ENCODE measurements around the gene C19orf73.
"Not testable (repeated sequence)": the region's sequence is repeated elsewhere in the genome, so short reads cannot be mapped to it uniquely, and the experiment has no call there.

C19orf73 gene

DNA sequence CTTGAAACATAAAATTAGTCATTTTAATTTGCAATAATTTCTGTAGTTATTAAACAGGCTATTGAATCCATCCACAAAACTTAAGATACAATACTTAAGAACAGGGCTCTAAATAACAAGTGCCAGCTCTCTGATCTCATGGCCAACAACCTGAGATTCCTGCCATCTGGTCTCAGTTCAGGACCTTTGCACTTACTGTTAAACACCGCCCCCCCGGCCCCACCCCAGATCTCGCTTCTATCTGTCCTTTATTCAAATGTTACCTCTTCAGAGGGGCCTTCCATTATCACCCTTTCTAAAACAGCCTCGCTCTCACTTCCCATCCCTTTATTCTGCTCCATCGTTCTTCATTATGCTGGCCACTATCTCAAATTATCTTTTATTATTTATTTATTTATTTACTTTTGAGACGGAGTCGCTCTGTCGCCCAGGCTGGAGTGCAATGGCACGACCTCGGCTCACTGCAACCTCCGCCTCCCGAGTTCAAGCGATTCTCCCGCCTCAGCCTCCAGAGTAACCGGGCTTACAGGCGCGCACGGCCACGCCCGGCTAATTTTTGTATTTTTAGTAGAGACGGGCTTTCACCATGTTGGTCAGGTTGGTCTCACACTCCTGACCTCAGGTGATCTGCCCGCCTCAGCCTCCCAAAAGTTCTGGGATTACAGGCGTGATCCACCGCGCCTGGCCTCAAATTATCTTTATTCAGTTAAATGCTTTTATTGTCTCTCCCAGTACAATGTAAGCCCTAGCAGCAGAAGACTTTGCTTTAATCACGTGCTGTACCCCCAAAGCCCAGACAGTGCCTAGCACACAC is 34.5 kb downstream of the C19orf73 start:
- TF ChIP-seq, protein P1, sequence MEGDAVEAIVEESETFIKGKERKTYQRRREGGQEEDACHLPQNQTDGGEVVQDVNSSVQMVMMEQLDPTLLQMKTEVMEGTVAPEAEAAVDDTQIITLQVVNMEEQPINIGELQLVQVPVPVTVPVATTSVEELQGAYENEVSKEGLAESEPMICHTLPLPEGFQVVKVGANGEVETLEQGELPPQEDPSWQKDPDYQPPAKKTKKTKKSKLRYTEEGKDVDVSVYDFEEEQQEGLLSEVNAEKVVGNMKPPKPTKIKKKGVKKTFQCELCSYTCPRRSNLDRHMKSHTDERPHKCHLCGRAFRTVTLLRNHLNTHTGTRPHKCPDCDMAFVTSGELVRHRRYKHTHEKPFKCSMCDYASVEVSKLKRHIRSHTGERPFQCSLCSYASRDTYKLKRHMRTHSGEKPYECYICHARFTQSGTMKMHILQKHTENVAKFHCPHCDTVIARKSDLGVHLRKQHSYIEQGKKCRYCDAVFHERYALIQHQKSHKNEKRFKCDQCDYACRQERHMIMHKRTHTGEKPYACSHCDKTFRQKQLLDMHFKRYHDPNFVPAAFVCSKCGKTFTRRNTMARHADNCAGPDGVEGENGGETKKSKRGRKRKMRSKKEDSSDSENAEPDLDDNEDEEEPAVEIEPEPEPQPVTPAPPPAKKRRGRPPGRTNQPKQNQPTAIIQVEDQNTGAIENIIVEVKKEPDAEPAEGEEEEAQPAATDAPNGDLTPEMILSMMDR (IDR thresholded peaks at IDR 0.05; ENCODE audit: low read depth, low read length): no peak
- Histone ChIP-seq H3K9me3 (ENCODE audit: severe bottlenecking) (peaks cover 3% of the 10 kb centered on the region), H3K27ac (peak overlapping the region; percentile 96), H3K27me3 (ENCODE audit: insufficient read depth, low read depth, severe bottlenecking) (no peaks in the 10 kb centered on the region), H3K36me3 (peaks cover 39% of the 10 kb centered on the region), H3K4me3 (ENCODE audit: low read depth, low read length) (peak overlapping the region; percentile 35)
- DNase-seq: no peak

DNA sequence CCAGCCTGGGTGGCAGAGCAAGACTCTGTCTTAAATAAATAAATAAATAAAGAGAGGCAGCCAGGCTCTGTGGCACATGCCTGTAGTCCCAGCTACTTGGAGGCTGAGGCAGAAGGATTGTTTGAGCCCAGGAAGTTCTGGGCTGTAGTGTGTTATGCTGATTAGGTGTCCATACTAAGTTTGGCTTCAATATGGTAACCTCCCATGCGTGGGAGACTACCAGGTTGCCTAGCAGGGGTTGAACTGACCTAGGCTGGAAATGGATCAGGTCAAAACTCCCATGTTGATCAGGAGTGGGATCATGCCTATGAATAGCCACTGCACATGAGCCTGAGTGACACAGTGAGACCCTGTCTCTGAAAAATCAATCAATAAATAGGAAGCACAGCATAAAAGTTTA is 37.7 kb downstream of the C19orf73 start:
- Histone ChIP-seq H3K9me3 (ENCODE audit: severe bottlenecking) (peaks cover 3% of the 10 kb centered on the region), H3K27ac (no peak overlapping the region), H3K27me3 (ENCODE audit: insufficient read depth, low read depth, severe bottlenecking) (no peaks in the 10 kb centered on the region), H3K4me3 (ENCODE audit: low read depth, low read length) (no peak overlapping the region), H3K36me3 (peaks cover 10% of the 10 kb centered on the region)
- no peak for DNase-seq
- TF ChIP-seq, protein P1 (IDR thresholded peaks at IDR 0.05; ENCODE audit: low read depth, low read length): no peak

DNA sequence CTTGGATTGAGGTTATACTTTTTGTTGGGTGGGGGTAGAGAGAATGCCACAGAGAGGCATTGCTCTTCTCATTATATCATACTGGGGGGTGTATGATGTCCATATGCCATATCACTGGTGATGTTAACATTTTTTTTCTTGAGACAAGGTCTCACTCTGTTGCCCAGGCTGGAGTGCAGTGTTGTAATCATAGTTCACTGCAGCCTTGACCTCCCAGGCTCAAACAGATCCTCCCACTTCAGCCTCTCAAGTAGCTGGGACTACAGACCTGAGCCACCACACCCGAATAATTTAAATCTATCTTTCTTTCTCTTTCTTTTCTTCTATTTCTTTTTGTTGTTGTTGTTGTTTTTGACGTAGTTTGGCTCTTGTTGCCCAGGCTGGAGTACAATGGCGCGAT is 38.6 kb downstream of the C19orf73 start:
- no peak overlapping the region for H3K27ac ChIP-seq
- TF ChIP-seq, protein P1 (IDR thresholded peaks at IDR 0.05; ENCODE audit: low read depth, low read length): no peak
- peaks cover 3% of the 10 kb centered on the region for H3K9me3 ChIP-seq (ENCODE audit: severe bottlenecking)
- H3K27me3 ChIP-seq (ENCODE audit: insufficient read depth, low read depth, severe bottlenecking): no peaks in the 10 kb centered on the region
- peaks cover 1% of the 10 kb centered on the region for H3K36me3 ChIP-seq
- no peak overlapping the region for H3K4me3 ChIP-seq (ENCODE audit: low read depth, low read length)
- DNase-seq: no peak

DNA sequence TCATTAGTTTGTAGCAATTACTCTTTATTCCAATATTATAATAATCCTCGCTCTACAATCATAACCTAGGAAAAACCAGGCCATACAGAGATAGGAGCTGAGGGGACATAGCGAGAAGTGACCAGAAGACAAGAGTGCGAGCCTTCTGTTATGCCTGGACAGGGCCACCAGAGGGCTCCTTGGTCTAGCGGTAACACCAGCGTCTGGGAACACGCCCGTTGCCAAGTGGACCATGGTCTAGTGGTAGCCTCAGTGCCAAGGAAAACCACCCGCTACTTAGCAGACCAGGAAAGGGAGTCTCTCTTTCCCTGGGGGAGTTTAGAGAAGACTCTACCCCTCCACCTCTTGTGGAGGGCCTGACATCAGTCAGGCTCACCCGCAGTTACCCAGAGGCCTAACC is 44.1 kb downstream of the C19orf73 start:
- TF ChIP-seq, protein P1 (IDR thresholded peaks at IDR 0.05; ENCODE audit: low read depth, low read length): peak; percentile 58
- DNase-seq: peak; percentile 73
- not testable (repeated sequence) for H3K27ac ChIP-seq; H3K9me3 ChIP-seq (ENCODE audit: severe bottlenecking); H3K36me3 ChIP-seq; H3K4me3 ChIP-seq (ENCODE audit: low read depth, low read length)
- H3K27me3 ChIP-seq (ENCODE audit: insufficient read depth, low read depth, severe bottlenecking): peaks cover 19% of the 10 kb centered on the region

DNA sequence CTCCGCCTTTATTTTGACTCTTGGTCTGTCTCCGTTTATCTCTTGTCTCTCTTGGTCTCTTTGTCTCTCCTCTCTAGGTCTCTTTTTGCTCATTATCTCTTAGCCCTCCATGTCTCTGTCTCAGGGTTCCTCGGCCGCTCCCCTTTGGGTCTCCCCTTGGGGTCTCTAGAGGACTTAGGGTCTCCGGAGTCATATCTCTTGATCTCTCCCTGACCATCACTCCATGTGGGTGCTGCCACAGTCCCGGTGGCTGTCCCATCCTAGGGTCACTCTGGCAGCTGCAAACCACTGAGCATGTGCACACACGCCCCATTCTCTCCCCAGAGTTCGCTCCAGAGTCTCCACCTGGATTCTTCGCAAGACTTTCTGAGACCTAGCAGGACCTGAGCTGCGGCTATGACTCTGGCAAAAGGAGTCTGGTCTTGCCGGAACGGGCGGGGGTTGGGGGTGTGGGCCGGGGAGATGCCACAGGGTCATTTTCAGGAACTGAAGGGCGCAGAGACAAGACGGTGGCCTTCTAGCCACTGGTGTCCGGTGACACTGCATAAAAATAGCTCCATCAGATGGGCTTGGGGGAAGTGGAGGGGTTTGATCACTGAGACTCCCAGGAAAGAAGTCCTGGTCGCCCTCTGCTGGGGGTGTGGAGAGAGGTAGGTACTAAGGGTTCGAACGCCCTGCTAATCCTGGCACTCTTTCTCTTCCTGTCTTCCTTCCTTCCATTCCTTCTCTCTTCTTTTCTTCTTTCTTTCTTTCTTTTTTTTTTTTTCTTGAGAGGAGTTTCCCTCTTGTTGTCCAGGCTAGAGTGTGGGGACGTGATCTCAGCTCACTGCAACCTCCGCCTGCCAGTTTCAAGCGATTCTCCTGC is 45.2 kb downstream of the C19orf73 start:
- no peak overlapping the region for H3K4me3 ChIP-seq (ENCODE audit: low read depth, low read length)
- H3K27me3 ChIP-seq (ENCODE audit: insufficient read depth, low read depth, severe bottlenecking): peaks cover 19% of the 10 kb centered on the region
- no peaks in the 10 kb centered on the region for H3K36me3 ChIP-seq
- no peaks in the 10 kb centered on the region for H3K9me3 ChIP-seq (ENCODE audit: severe bottlenecking)
- peak; percentile 83 for DNase-seq
- TF ChIP-seq, protein P1 (IDR thresholded peaks at IDR 0.05; ENCODE audit: low read depth, low read length): peak; percentile 77
- H3K27ac ChIP-seq: no peak overlapping the region
